ENCODE data around the gene N4BP2L2.

GRCh38 chr13:32501064-32501463 is 37.5 kb downstream of the N4BP2L2 start:
- no peak for TF ChIP-seq CTCF (conservative IDR thresholded peaks at IDR 0.05)
- TF ChIP-seq ZFX (IDR thresholded peaks at IDR 0.05), result no peak
